CD4-positive, alpha-beta T cell (primary cell): ENCODE results near the gene CSRP2. TPM values are rescaled to one million over a fixed set of nuclear protein-coding genes. Genes with fewer than 3 reads are reported as not detected.

Source experiments
- ATAC-seq: fragments of 200-7000 bp; cut with Tn5 transposase; one replicate; pipeline ENCODE4 v1.10.0; 2022; ENCODE audit warnings: mild to moderate bottlenecking; ENCODE audit not compliant: poor library complexity
- CTCF ChIA-PET: fragments of 350-600 bp; sonication (Branson Sonifier 250); formaldehyde crosslinking; loops from one replicate; lab custom pipeline; 2021; ENCODE audit warnings: antibody characterized with exemption, inconsistent platforms; lab: Charles Lee
- POLR2A ChIA-PET: fragments of 350-600 bp; sonication (Branson Sonifier 250); formaldehyde crosslinking; loops from one replicate; lab custom pipeline; 2021; ENCODE audit warnings: antibody characterized with exemption, inconsistent platforms; lab: Charles Lee
- DNase-seq, 14 experiments: peaks; one replicate each; pipeline ENCODE4 v3.0.0-alpha.2; 2013 to 2020; ENCODE audit warnings: mixed read lengths in 2 of 14
- H3K27ac ChIP-seq, 2 donors: one replicate each; pipeline versions ENCODE4 v1.5.1 to v1.7.0; 2013; ENCODE audit warnings: low read length in 2 of 2, low read depth in 1 of 2, mild to moderate bottlenecking in 1 of 2
- H3K27me3 ChIP-seq, 2 experiments: 1 replicate in 1 of 2; 2 replicates in 1 of 2; pipeline versions ENCODE4 v1.6.1 to v1.7.0; 2013; ENCODE audit warnings: low read length in 2 of 2, control low read depth in 1 of 2, mild to moderate bottlenecking in 1 of 2, moderate library complexity in 1 of 2; ENCODE audit not compliant: insufficient read depth in 2 of 2, control insufficient read depth in 1 of 2
- H3K36me3 ChIP-seq: one replicate; pipeline ENCODE4 v1.6.1; 2013; ENCODE audit warnings: low read length, control low read depth; ENCODE audit not compliant: insufficient read depth
- H3K4me1 ChIP-seq: one replicate; pipeline ENCODE4 v1.6.1; 2013; ENCODE audit warnings: low read length, control low read depth; ENCODE audit not compliant: insufficient read depth
- H3K4me3 ChIP-seq: one replicate; pipeline ENCODE4 v1.5.1; 2013; ENCODE audit warnings: mild to moderate bottlenecking, low read length, moderate library complexity
- H3K9me3 ChIP-seq, 2 experiments: 1 replicate in 1 of 2; 2 replicates in 1 of 2; pipeline versions ENCODE4 v1.6.1 to v1.7.0; 2013; ENCODE audit warnings: low read length in 2 of 2, mild to moderate bottlenecking in 2 of 2, control low read depth in 1 of 2, moderate library complexity in 1 of 2; ENCODE audit not compliant: control insufficient read depth in 1 of 2, insufficient read depth in 1 of 2
- H3K27ac Mint-ChIP-seq: one replicate; pipeline ENCODE4 v1.8.0; 2020; ENCODE audit warnings: mixed read lengths
- H3K27me3 Mint-ChIP-seq: one replicate; pipeline ENCODE4 v1.8.0; 2021; ENCODE audit warnings: mixed read lengths
- H3K36me3 Mint-ChIP-seq: one replicate; pipeline ENCODE4 v1.8.0; 2021; ENCODE audit warnings: low read depth, mixed read lengths
- H3K4me1 Mint-ChIP-seq: one replicate; pipeline ENCODE4 v1.8.0; 2021; ENCODE audit warnings: low read depth, mixed read lengths
- H3K4me3 Mint-ChIP-seq: one replicate; pipeline ENCODE4 v1.8.0; 2020; ENCODE audit warnings: mild to moderate bottlenecking, mixed read lengths
- H3K9me3 Mint-ChIP-seq: one replicate; pipeline ENCODE4 v1.8.0; 2020; ENCODE audit warnings: mixed read lengths
- intact Hi-C, 2 experiments: fragments of 100-400 bp; cut with DNase I in 1 of 2; cut with micrococcal nuclease in 1 of 2; formaldehyde crosslinking; loops; one replicate each; pipeline versions ENCODE4 v1.15.1 to v1.9.0; 2023 to 2025; cut with DNase I, micrococcal nuclease
- total RNA-seq, 174 experiments: library from RNA in 2 of 174; stranded (reverse) in 2 of 174; gene quantifications; one replicate each; pipeline ENCODE4 v1.2.3 and lab custom pipeline; 2021 to 2026
- TF ChIP-seq, protein P1 (sequence below): fragments of 200-600 bp; IDR thresholded peaks from one replicate; pipeline ENCODE4 v1.8.0; 2022; ENCODE audit warnings: antibody characterized with exemption, mild to moderate bottlenecking

The CSRP2 gene
- total RNA-seq, 2 experiments from 2014 or later, result not detected

DNA sequence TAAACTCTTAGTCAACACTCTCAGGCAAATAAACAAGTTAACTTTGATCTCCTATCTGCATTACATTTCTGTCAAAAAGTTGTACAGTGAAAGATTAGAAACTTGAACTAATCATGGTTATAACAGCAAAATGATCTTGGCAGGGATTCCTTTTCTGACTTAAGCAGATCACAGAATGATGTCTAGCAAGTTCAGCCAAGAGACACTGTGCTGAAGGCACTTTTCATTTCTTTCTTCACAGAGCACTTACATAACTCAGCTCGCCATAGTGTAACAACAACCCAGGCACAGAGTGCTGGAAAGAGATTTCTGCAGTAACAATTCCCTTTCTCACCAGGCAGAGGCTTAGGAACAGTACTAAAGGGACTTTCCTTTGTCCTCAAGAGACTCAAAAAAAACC lies 19.6 kb upstream of the CSRP2 start:
- ATAC-seq (no peak), DNase-seq (no peak)
- no peaks in the 10 kb centered on the region for H3K4me1 ChIP-seq
- intact Hi-C loops, result no loop called here
- H3K36me3 Mint-ChIP-seq, result no peaks in the 10 kb centered on the region
- TF ChIP-seq, protein P1, sequence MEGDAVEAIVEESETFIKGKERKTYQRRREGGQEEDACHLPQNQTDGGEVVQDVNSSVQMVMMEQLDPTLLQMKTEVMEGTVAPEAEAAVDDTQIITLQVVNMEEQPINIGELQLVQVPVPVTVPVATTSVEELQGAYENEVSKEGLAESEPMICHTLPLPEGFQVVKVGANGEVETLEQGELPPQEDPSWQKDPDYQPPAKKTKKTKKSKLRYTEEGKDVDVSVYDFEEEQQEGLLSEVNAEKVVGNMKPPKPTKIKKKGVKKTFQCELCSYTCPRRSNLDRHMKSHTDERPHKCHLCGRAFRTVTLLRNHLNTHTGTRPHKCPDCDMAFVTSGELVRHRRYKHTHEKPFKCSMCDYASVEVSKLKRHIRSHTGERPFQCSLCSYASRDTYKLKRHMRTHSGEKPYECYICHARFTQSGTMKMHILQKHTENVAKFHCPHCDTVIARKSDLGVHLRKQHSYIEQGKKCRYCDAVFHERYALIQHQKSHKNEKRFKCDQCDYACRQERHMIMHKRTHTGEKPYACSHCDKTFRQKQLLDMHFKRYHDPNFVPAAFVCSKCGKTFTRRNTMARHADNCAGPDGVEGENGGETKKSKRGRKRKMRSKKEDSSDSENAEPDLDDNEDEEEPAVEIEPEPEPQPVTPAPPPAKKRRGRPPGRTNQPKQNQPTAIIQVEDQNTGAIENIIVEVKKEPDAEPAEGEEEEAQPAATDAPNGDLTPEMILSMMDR, result no peak
- no peak overlapping the region for H3K4me3 ChIP-seq
- POLR2A ChIA-PET, result no interaction called here
- no peak overlapping the region for H3K4me3 Mint-ChIP-seq
- no peaks in the 10 kb centered on the region for H3K27me3 ChIP-seq
- H3K4me1 Mint-ChIP-seq, result peaks cover 22% of the 10 kb centered on the region
- no peaks in the 10 kb centered on the region for H3K27me3 Mint-ChIP-seq
- no peak overlapping the region for H3K27ac ChIP-seq
- no peak overlapping the region for H3K27ac Mint-ChIP-seq
- H3K9me3 ChIP-seq, result no peaks in the 10 kb centered on the region
- H3K36me3 ChIP-seq, result no peaks in the 10 kb centered on the region
- CTCF ChIA-PET, result no interaction called here
- no peaks in the 10 kb centered on the region for H3K9me3 Mint-ChIP-seq

DNA sequence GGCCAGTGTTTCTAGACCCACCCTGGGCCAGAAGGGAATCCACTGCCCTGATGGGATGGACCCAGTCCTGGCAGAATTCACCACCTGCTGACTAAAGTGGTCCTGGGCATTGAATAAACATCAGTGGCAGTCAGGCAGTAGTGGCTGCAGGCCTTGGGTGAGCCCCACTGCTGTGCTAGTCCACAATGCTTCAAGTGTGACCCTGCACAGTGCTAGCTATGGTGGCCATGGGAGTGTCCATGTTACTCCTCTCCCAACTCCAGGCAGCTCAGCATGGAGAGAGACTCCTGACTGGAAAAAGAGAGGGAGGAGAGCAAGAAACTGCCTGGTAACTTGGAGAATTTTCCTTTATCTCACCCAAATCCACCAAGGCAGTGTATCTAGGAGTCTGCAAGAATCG lies 17.5 kb upstream of the CSRP2 start:
- no peak overlapping the region for H3K4me3 Mint-ChIP-seq
- H3K9me3 Mint-ChIP-seq, result no peaks in the 10 kb centered on the region
- intact Hi-C loops, result no loop called here
- Histone ChIP-seq H3K36me3 (no peaks in the 10 kb centered on the region), H3K4me3 (no peak overlapping the region), H3K27me3 (no peaks in the 10 kb centered on the region), H3K9me3 (no peaks in the 10 kb centered on the region), H3K27ac (no peak overlapping the region), H3K4me1 (no peaks in the 10 kb centered on the region)
- H3K27me3 Mint-ChIP-seq, result peaks cover 6% of the 10 kb centered on the region
- DNase-seq (no peak), ATAC-seq (no peak)
- peaks cover 4% of the 10 kb centered on the region for H3K4me1 Mint-ChIP-seq
- no peaks in the 10 kb centered on the region for H3K36me3 Mint-ChIP-seq
- CTCF ChIA-PET, result no interaction called here
- TF ChIP-seq, protein P1, result no peak
- POLR2A ChIA-PET, result no interaction called here
- no peak overlapping the region for H3K27ac Mint-ChIP-seq

DNA sequence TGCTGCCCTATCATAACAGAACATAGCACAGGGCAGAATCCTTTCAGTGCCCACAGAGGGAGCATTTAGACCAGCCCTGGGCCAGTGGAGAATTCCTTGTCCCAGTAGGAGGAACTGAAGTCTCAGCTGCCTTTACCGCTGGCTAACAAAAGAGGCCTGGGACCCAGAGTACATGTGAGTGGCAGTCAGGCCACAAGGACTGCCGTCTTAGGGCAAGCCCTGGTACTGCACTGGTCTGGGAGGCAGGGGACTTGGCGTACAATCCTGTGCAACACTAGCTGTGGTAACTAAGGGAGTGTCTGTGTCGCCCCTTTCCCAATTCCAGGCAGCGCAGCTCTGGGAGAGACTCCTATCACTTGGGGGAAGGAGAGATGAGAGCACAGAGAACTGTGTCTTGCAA lies 17.0 kb upstream of the CSRP2 start:
- ATAC-seq, result no peak
- intact Hi-C loops, result no loop called here
- Histone ChIP-seq H3K27ac (no peak overlapping the region), H3K4me1 (no peaks in the 10 kb centered on the region), H3K9me3 (no peaks in the 10 kb centered on the region), H3K4me3 (no peak overlapping the region), H3K27me3 (no peaks in the 10 kb centered on the region), H3K36me3 (no peaks in the 10 kb centered on the region)
- no peaks in the 10 kb centered on the region for H3K9me3 Mint-ChIP-seq
- no peak for DNase-seq
- peaks cover 10% of the 10 kb centered on the region for H3K27me3 Mint-ChIP-seq
- CTCF ChIA-PET, result no interaction called here
- no peak overlapping the region for H3K4me3 Mint-ChIP-seq
- H3K4me1 Mint-ChIP-seq, result peaks cover 7% of the 10 kb centered on the region
- no peak overlapping the region for H3K27ac Mint-ChIP-seq
- no peaks in the 10 kb centered on the region for H3K36me3 Mint-ChIP-seq
- POLR2A ChIA-PET, result no interaction called here
- TF ChIP-seq, protein P1, result no peak
